DND-41 (cell line): ENCODE results near the gene OSBPL3.

Source experiments
- ATAC-seq: fragments of 200-7000 bp; cut with Tn5 transposase; 3 replicates; pipeline ENCODE4 v1.9.1; 2021; ENCODE audit warnings: low read depth; ENCODE audit not compliant: insufficient read depth
- DNase-seq: peaks from one replicate; pipeline ENCODE4 v3.0.0-alpha.2; 2020
- H2AFZ ChIP-seq: 2 replicates; pipeline ENCODE4 v1.6.0; 2012; ENCODE audit warnings: low read depth, low read length
- H3K27ac ChIP-seq: 2 replicates; pipeline ENCODE4 v1.5.1; 2012; ENCODE audit warnings: low read length, inconsistent platforms
- H3K27me3 ChIP-seq: fragments of 200-600 bp; sonication (generic); 2 replicates; pipeline ENCODE4 v1.6.0; 2012; ENCODE audit warnings: low read length, mild to moderate bottlenecking, inconsistent platforms; ENCODE audit not compliant: insufficient read depth, poor library complexity
- H3K36me3 ChIP-seq: 2 replicates; pipeline ENCODE4 v1.5.1; 2012; ENCODE audit warnings: low read length, inconsistent platforms; ENCODE audit not compliant: insufficient read depth
- H3K4me1 ChIP-seq: 2 replicates; pipeline ENCODE4 v1.5.1; 2012; ENCODE audit warnings: mild to moderate bottlenecking, low read length; ENCODE audit not compliant: insufficient read depth
- H3K4me2 ChIP-seq: 2 replicates; pipeline ENCODE4 v1.6.0; 2012; ENCODE audit warnings: mild to moderate bottlenecking, moderate library complexity, low read length, inconsistent platforms; ENCODE audit not compliant: insufficient read depth
- H3K4me3 ChIP-seq, 2 experiments: fragments of 200-600 bp in 1 of 2; shearing (Covaris generic) in 1 of 2; 2 replicates each; pipeline ENCODE4 v1.5.1; 2012 to 2016; ENCODE audit warnings: inconsistent platforms in 2 of 2, low read length in 2 of 2, mild to moderate bottlenecking in 2 of 2, low read depth in 1 of 2, moderate library complexity in 1 of 2
- H3K79me2 ChIP-seq: 2 replicates; pipeline ENCODE4 v1.6.0; 2012; ENCODE audit warnings: low read length, inconsistent platforms; ENCODE audit not compliant: insufficient read depth
- H3K9ac ChIP-seq: 2 replicates; pipeline ENCODE4 v1.6.0; 2012; ENCODE audit warnings: low read depth, mild to moderate bottlenecking, inconsistent platforms, low read length, moderate library complexity
- H3K9me3 ChIP-seq: 2 replicates; pipeline ENCODE4 v1.5.1; 2012; ENCODE audit warnings: low read length, moderate library complexity, mild to moderate bottlenecking, inconsistent platforms; ENCODE audit not compliant: insufficient read depth, severe bottlenecking
- H4K20me1 ChIP-seq: 2 replicates; pipeline ENCODE4 v1.6.0; 2012; ENCODE audit warnings: low read length; ENCODE audit not compliant: insufficient read depth
- CTCF ChIP-seq: IDR thresholded peaks from 2 replicates; pipeline ENCODE4 v1.5.1; 2012; ENCODE audit warnings: borderline replicate concordance, low read length, moderate library complexity, mild to moderate bottlenecking; ENCODE audit not compliant: poor library complexity, severe bottlenecking; ENCODE audit errors: extremely low read depth
- EZH2 ChIP-seq: IDR thresholded peaks from 3 replicates; pipeline ENCODE4 v1.6.1; 2012; ENCODE audit warnings: borderline replicate concordance, low read depth, mild to moderate bottlenecking, moderate library complexity, low read length, inconsistent platforms; ENCODE audit not compliant: severe bottlenecking

Gene OSBPL3

GRCh38 chr7:24951441-24951980, 28.5 kb downstream of the OSBPL3 start:
- Histone ChIP-seq H2AFZ (no peak overlapping the region), H3K9me3 (no peaks in the 10 kb centered on the region), H3K27ac (no peak overlapping the region), H3K27me3 (no peaks in the 10 kb centered on the region), H4K20me1 (peaks cover 12% of the 10 kb centered on the region; the same call in 1 of the 2 replicates), H3K4me1 (no peaks in the 10 kb centered on the region), H3K79me2 (peaks cover 80% of the 10 kb centered on the region), H3K9ac (no peak overlapping the region), H3K4me3 (no peak overlapping the region), H3K36me3 (no peaks in the 10 kb centered on the region), H3K4me2 (no peak overlapping the region)
- DNase-seq (no peak), ATAC-seq (no peak)
- TF ChIP-seq EZH2 (no peak), CTCF (no peak)

- no peaks in the 10 kb centered on the region for H3K36me3 ChIP-seq
- H3K79me2 ChIP-seq = peaks cover 79% of the 10 kb centered on the region
- no peak overlapping the region for H3K9ac ChIP-seq
- DNase-seq (no peak), ATAC-seq (no peak)
- no peak overlapping the region for H3K4me3 ChIP-seq
- no peak overlapping the region for H2AFZ ChIP-seq
- TF ChIP-seq CTCF (no peak), EZH2 (no peak)
- H4K20me1 ChIP-seq = peaks cover 12% of the 10 kb centered on the region; the same call in 1 of the 2 replicates
- H3K4me2 ChIP-seq = no peak overlapping the region
- H3K4me1 ChIP-seq = no peaks in the 10 kb centered on the region
- no peaks in the 10 kb centered on the region for H3K27me3 ChIP-seq
- no peaks in the 10 kb centered on the region for H3K9me3 ChIP-seq
- H3K27ac ChIP-seq = no peak overlapping the region
These were observed 30.1 kb downstream of the OSBPL3 start for GRCh38 chr7:24949884-24950283.

GRCh38 chr7:24948739-24949138, 31.2 kb downstream of the OSBPL3 start:
- Histone ChIP-seq H3K9ac (no peak overlapping the region), H2AFZ (no peak overlapping the region), H3K27me3 (no peaks in the 10 kb centered on the region), H3K27ac (no peak overlapping the region), H3K79me2 (peaks cover 71% of the 10 kb centered on the region), H3K36me3 (no peaks in the 10 kb centered on the region), H3K4me3 (no peak overlapping the region), H3K4me1 (no peaks in the 10 kb centered on the region), H4K20me1 (peaks cover 6% of the 10 kb centered on the region; the same call in 1 of the 2 replicates), H3K9me3 (no peaks in the 10 kb centered on the region), H3K4me2 (no peak overlapping the region)
- TF ChIP-seq EZH2 = no peak
- no peak for TF ChIP-seq CTCF
- ATAC-seq (no peak), DNase-seq (no peak)

- Histone ChIP-seq H4K20me1 (peaks cover 19% of the 10 kb centered on the region; the same call in 1 of the 2 replicates), H3K9me3 (no peaks in the 10 kb centered on the region), H3K79me2 (peaks cover 68% of the 10 kb centered on the region), H3K9ac (no peak overlapping the region), H3K27ac (no peak overlapping the region), H2AFZ (no peak overlapping the region), H3K27me3 (no peaks in the 10 kb centered on the region), H3K36me3 (no peaks in the 10 kb centered on the region), H3K4me1 (no peaks in the 10 kb centered on the region), H3K4me3 (no peak overlapping the region), H3K4me2 (no peak overlapping the region)
- DNase-seq (no peak), ATAC-seq (no peak)
- TF ChIP-seq CTCF (no peak), EZH2 (no peak)
These were observed 33.5 kb downstream of the OSBPL3 start for GRCh38 chr7:24946467-24946866.
